Measurements from ENCODE around the gene TNFRSF25. TPM values are rescaled to one million over a fixed set of nuclear protein-coding genes. Genes with fewer than 3 reads are reported as not detected.
A peak's percentile ranks its signal among the peaks of the same experiment; 100 is the strongest.

TNFRSF25 gene
- total and polyA plus RNA-seq, 10 of the 15 experiments (the other 5 are each of a cell fraction or from before 2014, with no cell fraction given), result 0.23 to 8.6 (median 0.46) TPM; not detected in 5

DNA sequence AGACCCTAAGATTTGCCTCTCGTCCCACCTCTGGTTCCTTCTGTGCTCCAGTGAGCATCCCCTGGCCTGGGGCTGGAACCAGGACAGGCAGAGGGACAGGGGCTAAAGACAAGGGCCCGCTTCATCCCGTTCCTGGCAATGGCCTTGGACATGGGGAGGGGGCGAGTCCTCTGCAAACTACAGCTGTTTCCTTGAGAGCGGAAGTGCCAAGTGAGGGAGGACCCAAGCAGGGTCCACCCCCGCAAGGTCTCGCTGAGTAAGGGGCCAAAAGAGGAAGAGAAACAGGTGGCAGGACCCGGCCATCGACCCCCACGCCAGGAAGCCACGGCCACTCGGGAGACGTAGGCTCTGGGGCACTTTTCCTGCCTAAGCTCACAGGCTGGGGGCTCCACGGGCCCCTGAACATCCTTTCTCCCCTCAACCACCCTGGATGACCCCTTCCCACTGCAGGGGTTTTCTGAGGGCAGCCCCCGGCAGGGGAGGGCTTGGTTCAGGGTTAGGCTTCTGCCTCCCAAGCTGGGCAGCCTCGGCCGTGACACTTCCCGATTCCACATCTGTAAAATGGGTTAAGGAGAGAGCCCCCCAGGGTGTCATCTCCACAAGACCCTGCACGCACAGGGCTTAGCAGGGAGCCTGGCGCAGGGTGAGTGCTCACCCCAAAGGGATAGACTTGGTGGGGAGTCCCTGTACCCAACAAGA lies 43.4 kb upstream of the TNFRSF25 start:
- BruUV-seq (replicated peaks), result no TSS peak
- SMC1A ChIA-PET (ENCODE audit: uncharacterized antibody, unreplicated experiment), result no interaction called here
- RAD21 ChIA-PET (ENCODE audit: unreplicated experiment), result no interaction called here
- Histone ChIP-seq H2AFZ (ENCODE audit: control insufficient read depth, low read depth, low read length) (no peak overlapping the region), H3K27ac (ENCODE audit: control insufficient read depth, insufficient read depth) (no peak overlapping the region), H4K20me1 (ENCODE audit: control insufficient read depth, insufficient read depth) (no peaks in the 10 kb centered on the region; the same call in 1 of the 2 replicates), H3K9me3 (replicated peaks; ENCODE audit: control insufficient read depth, insufficient read depth, low read length) (no peaks in the 10 kb centered on the region), H3K9ac (ENCODE audit: control insufficient read depth, insufficient read depth, low read length) (no peak overlapping the region), H3K4me2 (ENCODE audit: control insufficient read depth, insufficient read depth) (no peak overlapping the region), H3K36me3 (ENCODE audit: control insufficient read depth in 2 of 2, insufficient read depth in 2 of 2, low read length in 1 of 2) (no peaks in the 10 kb centered on the region), H3K4me3 (no peak overlapping the region), H3K27me3 (replicated peaks in 1 of 2; ENCODE audit: control insufficient read depth in 2 of 2, insufficient read depth in 2 of 2, low read length in 1 of 2) (no peaks in the 10 kb centered on the region; a peak in 1 of 4 replicates), H3K4me1 (ENCODE audit: control insufficient read depth, insufficient read depth, low read length) (no peaks in the 10 kb centered on the region), H3K79me2 (ENCODE audit: control insufficient read depth, insufficient read depth, low read length) (no peaks in the 10 kb centered on the region)
- TF ChIP-seq SREBF1 (IDR thresholded peaks at IDR 0.05; ENCODE audit: low read length), result no peak
- TF ChIP-seq NR2F1 (conservative IDR thresholded peaks at IDR 0.05), result 0 out of 2 replicates have a peak, but pooled peaks have one; percentile 13
- peak; percentile 40; the same call in 1 of the 2 replicates for TF ChIP-seq SPI1 (IDR thresholded peaks at IDR 0.05; ENCODE audit: borderline replicate concordance, insufficient read depth, low read depth, low read length)
- FAIRE-seq (no peak), ATAC-seq (no peak), DNase-seq (ENCODE audit: low read depth, low spot score) (no peak)
- POLR2A ChIA-PET, result no interaction called here
- in situ Hi-C loops (cut with MboI) (no loop called here), intact Hi-C loops (cut with micrococcal nuclease; ENCODE audit: unreplicated experiment) (no loop called here)
- CTCF ChIA-PET, result interaction anchor here (0.6 to 1.2 kb wide), 2 partner anchors 138 to 210 kb away, joined by 3 to 4 read pairs; no protein-coding TSS in a partner anchor
- 16% methylated on average over 20 of the region's 20 CpGs for whole genome bisulfite sequencing (ENCODE audit: insufficient coverage, insufficient replicate concordance, low lambda C conversion rate, missing lambda C conversion rate)

DNA sequence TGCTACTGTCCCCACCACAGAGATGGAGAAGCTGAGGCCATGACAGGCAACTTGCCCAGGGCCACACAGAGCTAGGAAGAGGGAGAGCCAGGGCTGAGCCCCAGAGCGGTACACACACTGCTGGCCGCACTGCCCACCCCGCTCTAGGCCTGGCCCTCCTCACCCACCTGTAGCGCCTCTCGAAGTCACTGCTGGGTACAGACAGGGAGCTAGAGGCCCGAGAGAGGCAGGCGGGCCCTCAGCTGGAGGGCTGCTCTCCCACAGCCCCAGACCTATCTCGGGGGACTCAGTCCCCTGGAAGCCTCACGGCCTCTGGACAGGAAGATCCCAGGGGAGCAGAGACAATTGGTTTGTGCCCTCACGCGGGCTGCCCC lies 42.8 kb upstream of the TNFRSF25 start:
- Histone ChIP-seq H3K27ac (ENCODE audit: control insufficient read depth, insufficient read depth) (no peak overlapping the region), H2AFZ (ENCODE audit: control insufficient read depth, low read depth, low read length) (no peak overlapping the region), H3K36me3 (ENCODE audit: control insufficient read depth in 2 of 2, insufficient read depth in 2 of 2, low read length in 1 of 2) (no peaks in the 10 kb centered on the region), H3K79me2 (ENCODE audit: control insufficient read depth, insufficient read depth, low read length) (no peaks in the 10 kb centered on the region), H3K9ac (ENCODE audit: control insufficient read depth, insufficient read depth, low read length) (no peak overlapping the region), H3K4me3 (no peak overlapping the region), H3K4me2 (ENCODE audit: control insufficient read depth, insufficient read depth) (no peak overlapping the region), H3K27me3 (replicated peaks in 1 of 2; ENCODE audit: control insufficient read depth in 2 of 2, insufficient read depth in 2 of 2, low read length in 1 of 2) (no peaks in the 10 kb centered on the region; a peak in 1 of 4 replicates), H4K20me1 (ENCODE audit: control insufficient read depth, insufficient read depth) (no peaks in the 10 kb centered on the region; the same call in 1 of the 2 replicates), H3K9me3 (replicated peaks; ENCODE audit: control insufficient read depth, insufficient read depth, low read length) (no peaks in the 10 kb centered on the region), H3K4me1 (ENCODE audit: control insufficient read depth, insufficient read depth, low read length) (no peaks in the 10 kb centered on the region)
- BruUV-seq (replicated peaks), result no TSS peak
- ChIA-PET SMC1A (ENCODE audit: uncharacterized antibody, unreplicated experiment) (no interaction called here), POLR2A (no interaction called here), RAD21 (ENCODE audit: unreplicated experiment) (no interaction called here), CTCF (interaction anchor here (0.6 to 1.2 kb wide), 2 partner anchors 138 to 211 kb away, joined by 3 to 4 read pairs; no protein-coding TSS in a partner anchor)
- 41% methylated on average over 11 of the region's 11 CpGs for WGBS (ENCODE audit: insufficient coverage, insufficient replicate concordance, low lambda C conversion rate, missing lambda C conversion rate)
- FAIRE-seq (no peak), DNase-seq (ENCODE audit: low read depth, low spot score) (no peak), ATAC-seq (no peak)
- intact Hi-C loops (cut with micrococcal nuclease; ENCODE audit: unreplicated experiment), result no loop called here
- in situ Hi-C loops (cut with MboI), result no loop called here
- no peak for TF ChIP-seq ZNF622 (IDR thresholded peaks at IDR 0.05)
- TF ChIP-seq, protein P1, sequence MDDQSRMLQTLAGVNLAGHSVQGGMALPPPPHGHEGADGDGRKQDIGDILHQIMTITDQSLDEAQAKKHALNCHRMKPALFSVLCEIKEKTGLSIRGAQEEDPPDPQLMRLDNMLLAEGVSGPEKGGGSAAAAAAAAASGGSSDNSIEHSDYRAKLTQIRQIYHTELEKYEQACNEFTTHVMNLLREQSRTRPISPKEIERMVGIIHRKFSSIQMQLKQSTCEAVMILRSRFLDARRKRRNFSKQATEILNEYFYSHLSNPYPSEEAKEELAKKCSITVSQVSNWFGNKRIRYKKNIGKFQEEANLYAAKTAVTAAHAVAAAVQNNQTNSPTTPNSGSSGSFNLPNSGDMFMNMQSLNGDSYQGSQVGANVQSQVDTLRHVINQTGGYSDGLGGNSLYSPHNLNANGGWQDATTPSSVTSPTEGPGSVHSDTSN (IDR thresholded peaks at IDR 0.05; ENCODE audit: insufficient replicate concordance, low read depth, low read length), result no peak
- TF ChIP-seq HDAC6 (IDR thresholded peaks at IDR 0.05; ENCODE audit: unreplicated experiment), result no peak
- TF ChIP-seq ZSCAN29 (IDR thresholded peaks at IDR 0.05), result no peak
- TF ChIP-seq SRF (IDR thresholded peaks at IDR 0.05; ENCODE audit: low read depth in 2 of 2, low read length in 2 of 2), result no peak
- TF ChIP-seq, protein P2, sequence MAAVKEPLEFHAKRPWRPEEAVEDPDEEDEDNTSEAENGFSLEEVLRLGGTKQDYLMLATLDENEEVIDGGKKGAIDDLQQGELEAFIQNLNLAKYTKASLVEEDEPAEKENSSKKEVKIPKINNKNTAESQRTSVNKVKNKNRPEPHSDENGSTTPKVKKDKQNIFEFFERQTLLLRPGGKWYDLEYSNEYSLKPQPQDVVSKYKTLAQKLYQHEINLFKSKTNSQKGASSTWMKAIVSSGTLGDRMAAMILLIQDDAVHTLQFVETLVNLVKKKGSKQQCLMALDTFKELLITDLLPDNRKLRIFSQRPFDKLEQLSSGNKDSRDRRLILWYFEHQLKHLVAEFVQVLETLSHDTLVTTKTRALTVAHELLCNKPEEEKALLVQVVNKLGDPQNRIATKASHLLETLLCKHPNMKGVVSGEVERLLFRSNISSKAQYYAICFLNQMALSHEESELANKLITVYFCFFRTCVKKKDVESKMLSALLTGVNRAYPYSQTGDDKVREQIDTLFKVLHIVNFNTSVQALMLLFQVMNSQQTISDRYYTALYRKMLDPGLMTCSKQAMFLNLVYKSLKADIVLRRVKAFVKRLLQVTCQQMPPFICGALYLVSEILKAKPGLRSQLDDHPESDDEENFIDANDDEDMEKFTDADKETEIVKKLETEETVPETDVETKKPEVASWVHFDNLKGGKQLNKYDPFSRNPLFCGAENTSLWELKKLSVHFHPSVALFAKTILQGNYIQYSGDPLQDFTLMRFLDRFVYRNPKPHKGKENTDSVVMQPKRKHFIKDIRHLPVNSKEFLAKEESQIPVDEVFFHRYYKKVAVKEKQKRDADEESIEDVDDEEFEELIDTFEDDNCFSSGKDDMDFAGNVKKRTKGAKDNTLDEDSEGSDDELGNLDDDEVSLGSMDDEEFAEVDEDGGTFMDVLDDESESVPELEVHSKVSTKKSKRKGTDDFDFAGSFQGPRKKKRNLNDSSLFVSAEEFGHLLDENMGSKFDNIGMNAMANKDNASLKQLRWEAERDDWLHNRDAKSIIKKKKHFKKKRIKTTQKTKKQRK (IDR thresholded peaks at IDR 0.05; ENCODE audit: low read depth, low read length), result no peak
- TF ChIP-seq, protein P3, sequence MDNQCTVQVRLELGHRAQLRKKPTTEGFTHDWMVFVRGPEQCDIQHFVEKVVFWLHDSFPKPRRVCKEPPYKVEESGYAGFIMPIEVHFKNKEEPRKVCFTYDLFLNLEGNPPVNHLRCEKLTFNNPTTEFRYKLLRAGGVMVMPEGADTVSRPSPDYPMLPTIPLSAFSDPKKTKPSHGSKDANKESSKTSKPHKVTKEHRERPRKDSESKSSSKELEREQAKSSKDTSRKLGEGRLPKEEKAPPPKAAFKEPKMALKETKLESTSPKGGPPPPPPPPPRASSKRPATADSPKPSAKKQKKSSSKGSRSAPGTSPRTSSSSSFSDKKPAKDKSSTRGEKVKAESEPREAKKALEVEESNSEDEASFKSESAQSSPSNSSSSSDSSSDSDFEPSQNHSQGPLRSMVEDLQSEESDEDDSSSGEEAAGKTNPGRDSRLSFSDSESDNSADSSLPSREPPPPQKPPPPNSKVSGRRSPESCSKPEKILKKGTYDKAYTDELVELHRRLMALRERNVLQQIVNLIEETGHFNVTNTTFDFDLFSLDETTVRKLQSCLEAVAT (IDR thresholded peaks at IDR 0.05), result no peak
